Measurements from ENCODE around the gene TSPYL2.

Gene TSPYL2

GRCh38 chrX:53125506-53125905 lies 43.3 kb downstream of the TSPYL2 start:
- DNase-seq (no peak), ATAC-seq (no peak)

DNA sequence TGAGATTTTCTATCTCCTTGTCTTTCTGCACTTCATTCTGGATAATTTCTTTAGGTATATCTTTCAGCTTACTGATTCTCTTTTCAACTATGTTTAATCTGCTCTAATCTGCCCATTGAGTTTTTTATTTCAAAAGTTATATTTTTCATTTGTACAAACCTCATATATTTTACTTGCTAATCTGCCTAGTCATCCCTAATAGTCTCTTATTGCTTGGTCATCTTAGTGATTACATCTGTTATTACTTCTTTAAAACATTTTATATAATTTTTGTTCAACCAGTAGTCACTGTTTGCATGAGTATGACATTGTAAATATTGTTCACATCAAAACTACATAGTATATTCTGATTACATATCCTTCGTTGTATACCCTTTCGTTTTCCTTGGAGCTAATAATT lies 44.2 kb downstream of the TSPYL2 start:
- no peak for DNase-seq
- no peak for ATAC-seq

- ATAC-seq = no peak
Observed at GRCh38 chrX:53128097-53128749, 46.1 kb downstream of the TSPYL2 start.

DNA sequence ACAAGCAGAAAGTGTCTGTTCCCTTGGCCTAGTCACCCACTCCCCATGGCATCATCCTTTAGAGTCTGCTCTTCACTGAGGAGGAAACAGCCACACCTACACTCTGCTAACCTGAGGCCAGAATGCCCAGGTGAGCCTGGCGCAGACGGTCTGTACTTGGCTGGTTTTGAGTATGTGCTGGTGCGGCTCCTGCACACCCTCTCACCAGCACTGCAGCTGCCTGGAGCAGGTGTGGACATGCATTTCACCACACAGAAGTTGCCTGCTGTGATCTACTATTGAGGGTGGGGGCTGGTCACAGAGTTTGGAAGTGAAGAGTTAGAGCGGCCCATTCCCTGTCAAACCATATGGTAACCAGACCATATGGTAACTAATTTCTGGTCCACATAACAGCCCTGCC lies 51.2 kb downstream of the TSPYL2 start:
- no peak for DNase-seq

More at GRCh38 chrX:53128097-53128749, 46.1 kb downstream of the TSPYL2 start:
- DNase-seq = no peak

DNA sequence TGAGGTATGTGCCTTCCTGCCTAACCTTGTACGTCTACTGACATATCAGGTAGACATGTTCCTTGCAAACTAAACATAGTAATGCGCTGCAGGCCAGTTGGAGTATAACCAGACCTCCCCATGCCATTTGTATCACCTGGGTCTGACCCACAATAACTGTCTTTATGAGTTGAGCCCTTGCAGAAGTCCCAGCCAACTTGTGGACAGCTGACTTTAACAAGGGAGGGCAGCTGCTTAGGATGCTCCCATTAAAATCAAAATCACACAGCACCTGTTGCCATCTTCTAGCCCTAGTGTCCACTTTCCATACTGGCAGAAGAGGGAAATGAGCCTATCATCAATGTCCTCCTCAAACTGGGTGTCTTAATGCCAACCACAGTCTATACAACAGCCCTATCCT lies 53.4 kb downstream of the TSPYL2 start:
- ATAC-seq (no peak), DNase-seq (no peak)

More for the DNA sequence above, 51.2 kb downstream of the TSPYL2 start:
- no peak for ATAC-seq

Measured in stimulated activated naive CD8-positive, alpha-beta T cell treated with anti-CD3 and anti-CD28 coated beads, Interleukin-15, Interleukin-2, amounts not matched to agents 100 U/mL and 50 U/mL, for 24 hours (primary cell).